ENCODE data around the gene COL2A1.

GRCh38 chr12:47997321-47997720 lies 7.0 kb downstream of the COL2A1 start:
- no peak for TF ChIP-seq CTCF (IDR thresholded peaks at IDR 0.05)
- no peak for TF ChIP-seq POLR2A (IDR thresholded peaks at IDR 0.05)

Data from uterus (tissue), 2 donors.